Panc1 (cell line): ENCODE measurements around the gene TLE5.

Experiments used
- CTCF ChIP-seq: fragments of 450-650 bp; IDR thresholded peaks from 2 replicates; pipeline ENCODE4 v1.5.1; 2017; ENCODE audit warnings: mild to moderate bottlenecking
- POLR2AphosphoS5 ChIP-seq: IDR thresholded peaks from 2 replicates; pipeline ENCODE4 v1.6.1; 2012; ENCODE audit warnings: mild to moderate bottlenecking, low read depth, low read length, moderate library complexity
- REST ChIP-seq, 2 experiments: IDR thresholded peaks; 2 replicates each; pipeline ENCODE4 v1.6.1; 2011 to 2012; ENCODE audit warnings: low read depth in 2 of 2, control low read depth in 1 of 2, low read length in 1 of 2, mild to moderate bottlenecking in 1 of 2, moderate library complexity in 1 of 2; ENCODE audit not compliant: insufficient read depth in 1 of 2
- SIN3A ChIP-seq: IDR thresholded peaks from 2 replicates; pipeline ENCODE4 v1.6.1; 2012; ENCODE audit warnings: low read depth, mild to moderate bottlenecking, low read length, moderate library complexity, borderline replicate concordance; ENCODE audit not compliant: insufficient read depth
- TCF7L2 ChIP-seq: IDR thresholded peaks from 2 replicates; pipeline ENCODE4 v1.6.1; 2011; ENCODE audit warnings: mild to moderate bottlenecking, low read depth, low read length, inconsistent platforms

GRCh38 chr19:3029065-3029923, 33.0 kb downstream of the TLE5 start, which contains the start of gene TLE2:
- no peak for TF ChIP-seq CTCF
- no peak for TF ChIP-seq TCF7L2
- no peak for TF ChIP-seq POLR2AphosphoS5
- no peak for TF ChIP-seq SIN3A
- no peak for TF ChIP-seq REST (IDR thresholded peaks at IDR 0.05; ENCODE audit: insufficient read depth in 1 of 2, low read depth in 2 of 2, low read length in 1 of 2)
